WTC11 (cell line): Measurements from ENCODE around the gene CCDC87. TPM values are rescaled to one million over a fixed set of nuclear protein-coding genes. Genes with fewer than 3 reads are reported as not detected.

Experiments used
- total RNA-seq: library from RNA; stranded (reverse); gene quantifications from 3 replicates; pipeline ENCODE4 v1.2.3, GENCODE V29; 2021

Gene CCDC87
- total RNA-seq, 1 experiment from 2014 or later, result 0.85 TPM

Other genes starting within 250 kb of the CCDC87 start
- 37.0 to 44.5 TPM (median 40.8 TPM) in 3 replicates for gene BRMS1, start 248.0 kb downstream of the CCDC87 start, total RNA-seq
- 34.1 to 37.0 TPM (median 36.3 TPM) in 3 replicates for gene B4GAT1, start 245.4 kb downstream of the CCDC87 start, total RNA-seq
- 30.2 to 36.6 TPM (median 35.3 TPM) in 3 replicates for gene SLC29A2, start 221.3 kb downstream of the CCDC87 start, total RNA-seq
- gene NPAS4, start 172.0 kb downstream of the CCDC87 start, total RNA-seq, result 0.27 to 0.79 TPM (median 0.44 TPM) in 3 replicates
- gene MRPL11, start 154.2 kb downstream of the CCDC87 start, total RNA-seq, result 131 to 137 TPM (median 135 TPM) in 3 replicates
- 6.7 to 7.8 TPM (median 6.8 TPM) in 3 replicates for gene PELI3, start 126.2 kb downstream of the CCDC87 start, total RNA-seq
- gene DPP3, start 112.6 kb downstream of the CCDC87 start, total RNA-seq, result 77.0 to 86.7 TPM (median 83.4 TPM) in 3 replicates
- 22.9 to 26.8 TPM (median 24.1 TPM) in 3 replicates for gene BBS1, start 82.4 kb downstream of the CCDC87 start, total RNA-seq
- gene ZDHHC24, start 47.0 kb downstream of the CCDC87 start, total RNA-seq, result 11.1 to 14.8 TPM (median 13.7 TPM) in 3 replicates
- gene ACTN3, start 46.2 kb downstream of the CCDC87 start, total RNA-seq, result 18.5 to 20.4 TPM (median 19.2 TPM) in 3 replicates
- gene CTSF, start 24.5 kb downstream of the CCDC87 start, total RNA-seq, result 4.4 to 4.9 TPM (median 4.7 TPM) in 3 replicates
- gene CCS, start 122 bp upstream of the CCDC87 start, total RNA-seq, result 35.9 to 47.3 TPM (median 41.7 TPM) in 3 replicates
- gene RBM14, start 23.6 kb upstream of the CCDC87 start, total RNA-seq, result 92.0 to 146 TPM (median 137 TPM) in 3 replicates
- 144 to 163 TPM (median 154 TPM) in 3 replicates for gene RBM4, start 45.6 kb upstream of the CCDC87 start, total RNA-seq
- 14.1 to 21.3 TPM (median 20.3 TPM) in 3 replicates for gene RBM4B, start 84.8 kb upstream of the CCDC87 start, total RNA-seq
- 34.9 to 40.7 TPM (median 38.9 TPM) in 3 replicates for gene SPTBN2, start 136.2 kb upstream of the CCDC87 start, total RNA-seq